Measurements from ENCODE around the gene DHX16.

DHX16 gene

DNA sequence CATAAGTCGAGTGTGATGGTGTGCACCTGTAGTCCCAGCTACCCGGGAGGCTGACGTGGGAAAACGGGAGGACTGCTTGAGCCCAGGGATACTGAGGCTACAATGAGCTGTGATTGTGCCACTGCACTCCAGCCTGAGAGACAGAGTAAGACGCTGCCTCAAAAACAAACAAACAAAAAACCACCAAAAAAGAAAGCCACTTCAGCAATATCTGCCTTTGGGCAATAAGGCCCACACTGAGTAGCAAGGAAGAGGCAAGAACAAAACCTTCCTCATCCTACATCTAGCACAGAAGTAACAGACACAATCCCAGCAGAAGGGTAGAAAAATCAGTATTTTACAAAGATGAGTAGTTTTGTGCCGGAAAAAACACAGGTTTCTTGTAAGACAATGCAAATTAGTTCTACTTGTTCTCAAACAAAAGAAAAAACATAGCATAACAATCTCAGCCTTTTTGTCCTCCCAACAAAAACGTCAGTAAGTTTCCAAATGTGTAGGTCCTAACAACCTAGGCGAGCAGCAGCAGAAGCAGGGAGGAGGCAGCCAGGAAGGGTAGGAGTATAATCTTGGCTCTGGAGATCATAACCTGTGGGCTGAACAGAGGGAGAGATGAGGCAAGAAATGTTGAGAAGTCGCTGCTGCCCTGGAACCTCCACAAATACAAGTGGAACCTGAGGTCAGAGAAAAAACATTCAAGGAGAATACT, 61.5 kb downstream of the DHX16 start:
- Histone ChIP-seq H3K9ac (ENCODE audit: low read depth, low read length) (no peak overlapping the region), H3K27ac (ENCODE audit: low read depth, low read length) (no peak overlapping the region), H3K27me3 (ENCODE audit: insufficient read depth, low read length) (no peaks in the 10 kb centered on the region), H3K9me3 (ENCODE audit: insufficient read depth, low read depth, low read length) (no peaks in the 10 kb centered on the region), H3K4me1 (ENCODE audit: insufficient read depth, low read length) (peaks cover 17% of the 10 kb centered on the region), H3K36me3 (ENCODE audit: insufficient read depth, low read length) (peaks cover 74% of the 10 kb centered on the region), H3K4me3 (ENCODE audit: low read length) (no peak overlapping the region)
- WGBS, result 93% methylated on average over 9 of the region's 9 CpGs

- 98% methylated on average over 3 of the region's 4 CpGs for WGBS
- Histone ChIP-seq H3K4me1 (ENCODE audit: insufficient read depth, low read length) (peaks cover 17% of the 10 kb centered on the region), H3K36me3 (ENCODE audit: insufficient read depth, low read length) (peaks cover 77% of the 10 kb centered on the region), H3K9me3 (ENCODE audit: insufficient read depth, low read depth, low read length) (no peaks in the 10 kb centered on the region), H3K4me3 (ENCODE audit: low read length) (no peak overlapping the region), H3K9ac (ENCODE audit: low read depth, low read length) (no peak overlapping the region), H3K27ac (ENCODE audit: low read depth, low read length) (no peak overlapping the region), H3K27me3 (ENCODE audit: insufficient read depth, low read length) (no peaks in the 10 kb centered on the region)
These were observed 62.7 kb downstream of the DHX16 start for GRCh38 chr6:30610065-30610464.

DNA sequence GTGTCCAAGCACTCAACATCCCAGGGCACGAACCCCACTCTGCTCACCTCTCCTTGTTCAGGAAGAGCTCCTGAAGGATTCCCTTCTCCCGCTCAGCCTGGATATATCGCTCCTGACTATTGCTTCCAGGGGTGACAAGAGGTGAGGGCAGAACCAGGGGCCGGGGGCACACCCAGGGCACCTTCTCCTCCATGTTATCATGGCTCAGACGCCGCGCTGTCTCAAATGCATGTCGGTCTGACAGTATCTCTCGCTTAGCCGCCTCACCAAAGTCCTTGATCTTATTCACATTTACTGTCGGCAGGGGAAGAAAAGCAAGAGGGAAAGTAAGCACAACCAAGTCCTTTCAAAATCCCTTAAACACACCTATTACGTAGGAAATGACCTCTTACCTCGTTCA, 68.8 kb downstream of the DHX16 start:
- WGBS, result 97% methylated on average over 13 of the region's 13 CpGs
- Histone ChIP-seq H3K4me3 (ENCODE audit: low read length) (no peak overlapping the region), H3K9ac (ENCODE audit: low read depth, low read length) (no peak overlapping the region), H3K27me3 (ENCODE audit: insufficient read depth, low read length) (no peaks in the 10 kb centered on the region), H3K9me3 (ENCODE audit: insufficient read depth, low read depth, low read length) (no peaks in the 10 kb centered on the region), H3K36me3 (ENCODE audit: insufficient read depth, low read length) (peaks cover 93% of the 10 kb centered on the region), H3K4me1 (ENCODE audit: insufficient read depth, low read length) (no peaks in the 10 kb centered on the region), H3K27ac (ENCODE audit: low read depth, low read length) (no peak overlapping the region)
